ENCODE data around the gene TMC2. TPM values are rescaled to one million over a fixed set of nuclear protein-coding genes. Genes with fewer than 3 reads are reported as not detected.
A peak's percentile ranks its signal among the peaks of the same experiment; 100 is the strongest.

TMC2 gene
- total RNA-seq, 1 donor from 2014 or later, result not detected

- peaks cover 2% of the 10 kb centered on the region for H3K27me3 Mint-ChIP-seq (ENCODE audit: unreplicated experiment)
Measured at GRCh38 chr20:2508631-2509467, 27.5 kb upstream of the TMC2 start, which contains the start of gene ZNF343. TSS of gene ZNF343 (minus strand) at chr20:2508915. CDS start at chr20:2493895, 15,020 bp downstream.

GRCh38 chr20:2509468-2509781, 26.9 kb upstream of the TMC2 start:
- TF ChIP-seq CTCF (IDR thresholded peaks at IDR 0.05; ENCODE audit: unreplicated experiment), result no peak
- Mint-ChIP-seq H3K27me3 (ENCODE audit: unreplicated experiment) (peaks cover 2% of the 10 kb centered on the region), H3K9me3 (ENCODE audit: unreplicated experiment) (no peaks in the 10 kb centered on the region), H3K4me3 (ENCODE audit: unreplicated experiment) (peak overlapping the region; percentile 98), H3K36me3 (ENCODE audit: low read depth, unreplicated experiment) (no peaks in the 10 kb centered on the region), H3K4me1 (ENCODE audit: unreplicated experiment) (peaks cover 14% of the 10 kb centered on the region), H3K27ac (ENCODE audit: unreplicated experiment) (no peak overlapping the region)
- DNase-seq (ENCODE audit: low spot score), result no peak

More at GRCh38 chr20:2508631-2509467, 27.5 kb upstream of the TMC2 start, which contains the start of gene ZNF343:
- peaks cover 18% of the 10 kb centered on the region for H3K4me1 Mint-ChIP-seq (ENCODE audit: unreplicated experiment)
- peak; percentile 72 for DNase-seq (ENCODE audit: low spot score)
- no peak for TF ChIP-seq CTCF (IDR thresholded peaks at IDR 0.05; ENCODE audit: unreplicated experiment)
- H3K36me3 Mint-ChIP-seq (ENCODE audit: low read depth, unreplicated experiment), result no peaks in the 10 kb centered on the region
- no peaks in the 10 kb centered on the region for H3K9me3 Mint-ChIP-seq (ENCODE audit: unreplicated experiment)
- H3K4me3 Mint-ChIP-seq (ENCODE audit: unreplicated experiment), result peak within 1 kb of the TSS; percentile 98
- peak within 1 kb of the TSS; percentile 94 for H3K27ac Mint-ChIP-seq (ENCODE audit: unreplicated experiment)

- Mint-ChIP-seq H3K4me1 (ENCODE audit: unreplicated experiment) (peaks cover 11% of the 10 kb centered on the region), H3K27me3 (ENCODE audit: unreplicated experiment) (peaks cover 2% of the 10 kb centered on the region), H3K9me3 (ENCODE audit: unreplicated experiment) (no peaks in the 10 kb centered on the region), H3K36me3 (ENCODE audit: low read depth, unreplicated experiment) (no peaks in the 10 kb centered on the region), H3K4me3 (ENCODE audit: unreplicated experiment) (no peak overlapping the region), H3K27ac (ENCODE audit: unreplicated experiment) (no peak overlapping the region)
- no peak for DNase-seq (ENCODE audit: low spot score)
- no peak for TF ChIP-seq CTCF (IDR thresholded peaks at IDR 0.05; ENCODE audit: unreplicated experiment)
Measured at GRCh38 chr20:2509794-2510193, 26.6 kb upstream of the TMC2 start.

- no peak for TF ChIP-seq CTCF (IDR thresholded peaks at IDR 0.05; ENCODE audit: unreplicated experiment)
- no peaks in the 10 kb centered on the region for H3K9me3 Mint-ChIP-seq (ENCODE audit: unreplicated experiment)
- no peaks in the 10 kb centered on the region for H3K36me3 Mint-ChIP-seq (ENCODE audit: low read depth, unreplicated experiment)
- H3K27me3 Mint-ChIP-seq (ENCODE audit: unreplicated experiment), result no peaks in the 10 kb centered on the region
- H3K4me1 Mint-ChIP-seq (ENCODE audit: unreplicated experiment), result no peaks in the 10 kb centered on the region
- no peak for DNase-seq (ENCODE audit: low spot score)
- H3K4me3 Mint-ChIP-seq (ENCODE audit: unreplicated experiment), result no peak overlapping the region
- H3K27ac Mint-ChIP-seq (ENCODE audit: unreplicated experiment), result no peak overlapping the region
Measured at GRCh38 chr20:2515203-2515602, 21.2 kb upstream of the TMC2 start.

- no peaks in the 10 kb centered on the region for H3K4me1 Mint-ChIP-seq (ENCODE audit: unreplicated experiment)
- H3K4me3 Mint-ChIP-seq (ENCODE audit: unreplicated experiment), result no peak overlapping the region
- H3K27me3 Mint-ChIP-seq (ENCODE audit: unreplicated experiment), result no peaks in the 10 kb centered on the region
- no peaks in the 10 kb centered on the region for H3K36me3 Mint-ChIP-seq (ENCODE audit: low read depth, unreplicated experiment)
- no peak overlapping the region for H3K27ac Mint-ChIP-seq (ENCODE audit: unreplicated experiment)
- no peak for TF ChIP-seq CTCF (IDR thresholded peaks at IDR 0.05; ENCODE audit: unreplicated experiment)
- H3K9me3 Mint-ChIP-seq (ENCODE audit: unreplicated experiment), result no peaks in the 10 kb centered on the region
- DNase-seq (ENCODE audit: low spot score), result no peak
Measured at GRCh38 chr20:2516399-2516798, 20.0 kb upstream of the TMC2 start.

All from endothelial cell (in vitro differentiated cells).